Glomerular visceral epithelial cell (primary cell): Measurements from ENCODE around the gene DPY30.
A peak's percentile ranks its signal among the peaks of the same experiment; 100 is the strongest.
"Not testable (repeated sequence)": the region's sequence is repeated elsewhere in the genome, so short reads cannot be mapped to it uniquely, and the experiment has no call there.

Experiments
- DNase-seq: peaks from one replicate; pipeline ENCODE4 v3.0.0-alpha.2; 2016; ENCODE audit errors: extremely low spot score

DPY30 gene

DNA sequence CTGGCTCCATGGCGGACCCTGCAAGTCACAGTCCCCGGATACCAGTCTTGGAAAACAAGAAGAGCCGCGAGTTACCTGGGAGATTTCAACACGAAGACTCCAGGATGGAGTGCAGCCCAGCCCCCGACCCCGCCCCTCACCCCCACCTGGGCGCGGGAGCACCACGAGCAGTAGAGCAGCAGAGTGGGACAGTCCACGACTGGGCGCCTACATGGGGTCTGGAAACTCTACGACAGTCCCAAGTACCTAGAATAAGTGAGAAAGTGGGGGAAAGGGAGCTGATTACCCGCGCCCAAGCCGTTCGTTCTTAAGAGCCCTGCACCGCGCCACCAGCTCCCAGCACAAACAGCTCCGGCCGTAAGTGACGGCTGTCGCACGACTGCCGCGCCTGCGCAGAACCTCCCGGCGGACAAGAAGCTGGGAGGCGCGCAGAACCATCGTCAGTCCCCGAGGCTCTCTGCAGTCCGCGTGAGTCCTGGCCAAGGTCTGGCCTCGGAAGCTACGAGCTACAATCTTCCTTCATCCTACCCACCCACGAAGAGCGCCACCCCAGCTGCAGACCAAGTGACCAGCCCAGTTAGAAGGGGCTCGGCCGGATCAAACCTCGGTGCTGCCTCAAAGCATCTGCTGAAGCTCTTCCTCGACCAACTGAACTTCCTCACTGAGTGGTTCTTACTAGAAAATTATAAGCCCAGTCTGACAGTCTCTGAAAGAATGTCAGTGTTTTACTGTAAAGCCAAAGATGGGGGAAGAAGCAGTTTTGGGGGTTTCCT lies at the start of gene DPY30:
DPY30 (minus strand) TSS at position 359 of the 773 bp plus-strand sequence; CDS start at position 10, 349 bp downstream.
- peak; percentile 93 for DNase-seq

DNA sequence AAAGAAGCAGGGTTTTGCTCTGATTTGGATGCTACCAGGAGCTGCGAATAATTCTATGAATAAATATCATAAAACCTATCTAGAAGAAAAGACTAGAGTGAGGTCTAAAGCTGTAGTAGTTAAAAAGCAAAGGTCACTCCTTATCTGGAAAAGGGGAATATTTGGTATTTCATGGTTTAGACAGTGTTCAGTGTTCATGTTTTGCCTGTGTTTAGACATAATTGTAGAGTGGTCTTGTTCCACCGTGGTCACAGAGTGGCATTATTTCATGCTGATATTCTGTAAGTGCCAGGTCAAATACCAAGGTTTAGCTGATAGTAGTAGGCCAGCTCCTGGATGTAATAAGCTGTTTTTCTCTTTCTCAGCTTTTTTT lies 34.5 kb upstream of the DPY30 start:
- no peak for DNase-seq

DNA sequence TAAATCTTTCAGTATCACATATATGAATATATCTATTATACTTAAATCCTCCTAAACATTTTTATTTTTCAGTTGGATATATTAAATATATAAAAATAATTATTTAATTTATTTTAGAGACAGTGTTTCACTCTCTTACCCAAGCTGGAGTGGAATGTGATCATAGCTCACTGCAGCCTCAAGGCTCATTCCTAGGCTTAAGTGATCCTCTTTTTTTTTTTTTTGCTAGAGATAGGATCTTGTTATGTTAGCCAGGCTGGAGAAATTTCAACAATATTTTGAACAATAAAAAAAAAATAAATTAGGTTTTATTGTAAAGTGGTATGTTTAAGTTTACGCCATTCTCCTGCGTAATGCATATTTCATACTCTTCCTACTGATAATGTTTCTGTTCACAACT lies 27.9 kb upstream of the DPY30 start:
- no peak for DNase-seq

DNA sequence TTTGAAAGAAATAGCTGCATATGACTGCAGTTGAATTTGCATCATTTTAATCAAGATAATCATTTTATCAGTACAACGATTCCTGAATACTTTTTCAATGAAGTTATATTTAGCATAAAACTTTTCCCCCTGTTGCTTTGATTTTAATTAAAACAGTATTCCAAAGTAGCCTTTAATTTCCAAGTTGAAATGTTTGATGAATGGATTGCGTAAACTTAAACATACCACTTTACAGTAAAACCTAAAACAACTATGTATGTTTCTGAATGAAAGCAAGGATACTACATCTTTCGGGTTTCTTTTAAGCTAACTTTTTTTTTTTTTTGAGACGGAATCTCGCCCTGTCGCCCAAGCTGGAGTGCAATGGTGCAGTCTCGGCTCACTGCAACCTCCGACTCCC lies 25.1 kb upstream of the DPY30 start:
- DNase-seq, result no peak

DNA sequence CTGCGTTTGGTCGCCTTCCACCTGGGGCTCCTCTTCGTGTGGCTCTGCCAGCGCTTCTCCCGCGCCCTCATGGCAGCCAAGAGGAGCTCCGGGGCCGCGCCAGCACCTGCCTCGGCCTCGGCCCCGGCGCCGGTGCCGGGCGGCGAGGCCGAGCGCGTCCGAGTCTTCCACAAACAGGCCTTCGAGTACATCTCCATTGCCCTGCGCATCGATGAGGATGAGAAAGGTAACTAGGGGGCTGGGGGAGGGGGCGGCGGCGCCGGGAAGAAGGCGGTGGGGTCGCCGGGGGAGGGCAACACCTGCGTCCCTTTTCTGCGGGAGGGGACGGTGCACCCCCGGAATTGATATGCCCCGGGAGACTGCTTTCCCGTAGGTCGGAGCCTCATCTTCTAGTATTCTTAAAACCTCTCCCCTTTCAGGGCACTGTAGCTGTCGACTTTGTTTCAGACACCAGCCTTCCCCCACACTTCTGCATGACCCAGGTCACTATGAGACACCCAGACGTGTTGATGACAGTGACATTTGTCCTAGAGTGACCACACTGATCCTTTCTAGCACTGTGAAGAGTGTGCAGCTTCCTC lies 24.5 kb upstream of the DPY30 start:
- DNase-seq, result no peak

DNA sequence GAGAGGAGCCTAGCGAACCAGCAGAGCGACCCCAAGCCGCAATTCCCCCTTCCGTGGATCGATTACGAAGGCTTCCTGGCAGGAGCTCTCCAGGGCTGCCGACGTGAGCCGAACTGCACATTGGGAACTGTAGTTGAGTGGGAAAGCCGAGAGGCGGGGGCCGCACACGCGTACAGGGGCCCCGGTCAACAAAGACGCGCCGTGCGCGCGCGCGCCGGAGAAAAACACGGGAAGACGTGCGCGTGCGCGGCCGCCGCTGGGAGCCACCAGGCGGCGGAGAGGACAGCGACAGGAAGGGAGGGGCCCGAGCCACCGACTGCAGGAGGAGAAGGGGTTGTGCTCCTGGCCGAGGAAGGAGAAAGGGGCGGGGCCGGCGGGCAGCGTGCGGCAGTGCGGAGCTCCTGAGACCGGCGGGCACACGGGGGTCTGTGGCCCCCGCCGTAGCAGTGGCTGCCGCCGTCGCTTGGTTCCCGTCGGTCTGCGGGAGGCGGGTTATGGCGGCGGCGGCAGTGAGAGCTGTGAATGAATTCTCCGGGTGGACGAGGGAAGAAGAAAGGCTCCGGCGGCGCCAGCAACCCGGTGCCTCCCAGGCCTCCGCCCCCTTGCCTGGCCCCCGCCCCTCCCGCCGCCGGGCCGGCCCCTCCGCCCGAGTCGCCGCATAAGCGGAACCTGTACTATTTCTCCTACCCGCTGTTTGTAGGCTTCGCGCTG lies 23.9 kb upstream of the DPY30 start, which contains the start of gene SPAST:
SPAST (plus strand) TSS at position 247 of the 711 bp plus-strand sequence; CDS start at position 523, 276 bp downstream.
- DNase-seq, result peak; percentile 96

DNA sequence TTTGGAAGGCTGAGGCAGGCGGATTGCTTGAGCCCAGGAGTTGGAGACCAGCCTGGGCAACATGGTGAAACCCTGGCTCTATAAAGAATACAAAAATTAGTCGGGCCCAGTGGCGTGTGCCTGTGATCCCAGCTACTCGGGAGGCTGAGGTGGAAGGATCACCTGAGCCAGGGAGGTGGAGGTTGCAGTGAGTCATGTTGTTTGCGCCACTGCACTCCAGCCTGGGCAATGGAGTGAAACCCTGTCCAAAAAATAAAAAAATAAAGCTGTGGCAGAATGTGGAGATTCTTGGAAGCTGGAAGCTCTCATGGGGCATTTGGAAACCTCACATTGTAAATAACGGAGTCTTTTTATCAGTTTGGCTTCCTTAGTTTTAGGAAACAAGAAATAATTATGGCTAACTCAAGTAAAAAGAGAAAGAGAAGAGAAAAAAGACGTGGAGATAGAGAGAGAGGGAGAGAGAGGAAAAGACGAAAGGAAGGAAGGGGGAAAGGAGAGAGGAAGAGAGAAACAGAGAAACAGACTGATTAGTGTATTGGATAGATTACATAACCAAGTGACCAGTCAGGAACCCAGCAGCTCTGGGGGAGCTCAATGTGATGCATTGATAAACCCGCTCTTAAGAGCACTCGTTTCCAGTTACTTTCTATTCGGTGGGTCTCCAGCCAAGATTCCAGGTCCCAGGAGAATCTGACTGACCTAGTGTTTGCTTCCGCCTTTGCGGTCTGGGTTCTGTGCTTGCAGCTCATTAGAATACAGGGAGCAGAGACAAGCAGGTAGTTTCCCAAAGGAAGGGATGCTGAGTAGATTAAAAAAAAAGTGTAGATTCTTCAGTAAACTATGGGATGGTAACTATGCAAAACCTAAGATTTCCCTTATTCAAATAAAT lies 22.6 kb upstream of the DPY30 start:
- peak; percentile 53 for DNase-seq

DNA sequence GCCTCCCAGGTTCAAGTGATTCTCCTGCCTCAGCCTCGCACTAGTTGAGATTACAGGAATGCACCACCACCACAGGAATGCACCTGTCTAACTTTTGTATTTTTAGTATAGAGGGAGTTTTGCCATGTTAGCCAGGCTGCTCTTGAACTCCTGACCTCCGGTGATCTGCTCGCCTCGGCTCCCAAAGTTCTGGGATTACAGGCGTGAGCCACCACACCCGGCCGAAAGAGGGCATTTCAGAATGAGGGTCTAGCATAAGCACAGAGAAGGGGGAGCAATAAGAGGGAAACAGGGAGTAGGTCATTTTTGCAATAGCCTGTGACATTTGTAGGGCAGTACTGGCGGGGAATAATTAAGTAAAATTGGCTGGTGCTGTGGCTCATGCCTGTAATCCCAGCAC lies 21.8 kb upstream of the DPY30 start:
- DNase-seq, result no peak

DNA sequence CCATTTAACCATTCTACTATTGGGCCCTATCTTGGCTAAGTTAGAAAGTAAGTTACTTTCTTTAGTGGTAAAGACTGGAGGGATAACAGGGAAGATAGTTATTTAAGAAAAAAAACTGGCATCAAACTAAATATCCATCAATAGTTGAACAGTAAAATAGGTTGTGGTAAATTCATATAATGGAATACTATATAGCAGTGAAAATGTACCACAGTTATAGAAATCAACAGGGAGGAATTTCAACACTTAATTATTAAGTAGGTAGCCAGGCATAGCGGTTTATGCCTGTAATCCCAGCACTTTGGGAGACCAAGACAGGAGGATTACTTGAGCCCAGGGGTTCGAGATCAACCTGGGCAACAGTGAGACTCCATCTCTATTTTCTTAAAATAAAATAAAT lies 20.7 kb upstream of the DPY30 start:
- DNase-seq, result no peak

DNA sequence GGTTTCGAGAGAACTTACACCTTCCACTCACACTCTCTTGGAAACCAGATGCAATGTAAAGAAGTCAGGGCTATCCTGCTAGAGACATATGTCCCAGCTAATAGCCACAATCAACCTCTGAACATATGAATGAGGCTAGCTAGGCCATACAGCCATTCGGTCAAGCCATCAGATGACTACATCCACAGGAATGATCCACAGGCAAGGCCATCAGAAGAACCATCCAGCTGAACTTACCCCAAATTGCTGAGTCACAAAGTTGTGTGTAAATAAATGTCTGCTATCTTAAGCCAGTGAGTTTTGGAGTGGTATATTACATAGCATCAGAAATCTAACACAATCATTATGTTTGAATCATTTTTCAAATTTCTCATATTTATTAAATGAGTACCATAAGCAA lies 18.5 kb upstream of the DPY30 start:
- no peak for DNase-seq

DNA sequence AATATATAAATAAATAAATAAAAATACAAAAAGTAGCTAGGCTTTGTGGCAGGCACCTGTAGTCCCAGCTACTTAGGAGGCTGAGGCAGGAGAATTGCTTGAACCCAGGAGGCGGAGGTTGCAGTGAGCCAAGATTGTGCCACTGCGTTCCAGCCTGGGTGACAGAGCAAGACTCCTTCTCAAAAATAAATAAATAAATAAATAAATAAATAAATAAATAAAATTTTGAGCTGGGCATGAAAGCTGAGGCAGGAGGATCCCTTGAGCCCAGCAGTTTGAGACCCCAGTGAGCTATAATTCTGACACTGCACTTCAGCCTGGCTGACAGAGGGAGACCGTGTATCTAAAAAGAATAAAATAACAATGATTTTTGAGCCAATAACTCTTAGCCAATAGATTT lies 15.0 kb upstream of the DPY30 start:
- not testable (repeated sequence) for DNase-seq

DNA sequence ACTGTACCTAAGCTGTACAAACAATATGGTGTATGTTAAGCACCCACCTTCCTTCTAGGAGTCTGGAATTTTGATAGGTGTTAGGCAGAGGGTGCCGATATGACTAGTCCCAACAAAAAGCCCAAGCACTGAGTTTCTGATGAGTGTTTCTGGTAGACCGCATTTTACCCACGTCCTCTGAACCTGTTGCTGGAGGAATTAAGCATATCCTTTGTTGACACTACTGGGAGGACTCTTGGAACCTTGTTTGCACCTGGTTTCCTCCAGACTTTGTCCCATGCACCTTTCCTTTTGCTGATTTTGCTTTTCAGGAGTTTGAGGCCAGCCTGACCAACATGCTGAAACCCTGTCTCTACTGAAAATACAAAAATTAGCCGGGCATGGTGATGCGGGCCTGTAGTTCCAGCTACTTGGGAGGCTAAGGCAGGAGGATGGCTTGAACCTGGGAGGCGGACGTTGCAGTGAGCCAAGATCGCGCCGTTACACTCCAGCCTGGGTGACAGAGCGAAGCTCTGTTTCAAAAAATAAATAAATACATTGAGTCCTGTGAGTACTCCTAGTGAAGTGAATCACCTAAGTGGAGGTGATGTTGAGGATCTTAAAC lies 12.3 kb upstream of the DPY30 start:
- DNase-seq, result no peak

DNA sequence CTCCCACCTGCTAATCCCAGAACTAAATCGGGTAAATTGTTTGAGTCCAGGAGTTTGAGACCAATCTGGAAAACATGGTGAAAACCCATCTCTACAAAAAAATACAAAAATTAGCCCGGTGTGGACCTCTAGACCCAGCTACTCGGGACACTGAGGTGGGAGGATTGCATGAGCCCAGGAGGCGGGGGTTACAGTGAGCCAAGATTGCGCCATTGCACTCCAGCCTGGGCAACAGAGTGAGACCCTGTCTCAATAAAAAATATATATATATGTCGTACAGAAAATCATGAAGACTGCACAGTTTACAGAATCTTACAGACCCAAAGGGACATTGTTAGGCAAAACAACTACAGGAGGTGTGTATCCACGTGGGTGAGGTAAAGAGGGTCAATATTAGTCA lies 4.0 kb upstream of the DPY30 start:
- DNase-seq, result no peak

DNA sequence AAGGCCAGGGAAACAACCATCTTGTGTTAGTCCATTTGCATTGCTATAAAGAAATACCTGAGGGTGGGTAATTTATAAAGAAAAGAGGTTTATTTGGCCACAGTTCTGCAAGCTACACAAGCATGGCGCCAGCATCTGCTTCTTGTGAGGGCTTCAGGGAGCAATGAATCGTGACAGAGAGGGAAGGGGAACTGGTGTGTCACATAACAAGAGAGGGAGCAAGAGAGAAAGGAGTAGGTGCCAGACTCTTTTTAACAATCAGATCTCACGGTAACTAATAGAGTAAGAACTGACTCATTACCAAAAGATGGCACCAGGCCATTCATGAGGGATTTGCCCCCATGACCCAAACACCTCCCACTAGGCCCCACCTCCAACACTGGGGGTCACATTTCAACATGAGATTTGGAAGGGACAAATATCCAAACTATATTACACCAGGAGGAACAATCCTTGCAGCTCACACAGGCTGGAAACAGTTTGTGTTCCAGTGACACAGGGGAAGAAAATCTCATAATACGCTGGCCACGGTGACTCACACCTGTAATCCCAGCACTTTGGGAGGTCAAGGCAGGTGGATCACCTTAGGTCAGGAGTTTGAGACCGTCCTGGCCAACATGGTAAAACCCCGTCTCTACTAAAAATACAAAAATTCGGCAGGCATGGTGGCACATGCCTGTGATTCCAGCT lies 5.3 kb downstream of the DPY30 start:
- DNase-seq, result peak; percentile 47

DNA sequence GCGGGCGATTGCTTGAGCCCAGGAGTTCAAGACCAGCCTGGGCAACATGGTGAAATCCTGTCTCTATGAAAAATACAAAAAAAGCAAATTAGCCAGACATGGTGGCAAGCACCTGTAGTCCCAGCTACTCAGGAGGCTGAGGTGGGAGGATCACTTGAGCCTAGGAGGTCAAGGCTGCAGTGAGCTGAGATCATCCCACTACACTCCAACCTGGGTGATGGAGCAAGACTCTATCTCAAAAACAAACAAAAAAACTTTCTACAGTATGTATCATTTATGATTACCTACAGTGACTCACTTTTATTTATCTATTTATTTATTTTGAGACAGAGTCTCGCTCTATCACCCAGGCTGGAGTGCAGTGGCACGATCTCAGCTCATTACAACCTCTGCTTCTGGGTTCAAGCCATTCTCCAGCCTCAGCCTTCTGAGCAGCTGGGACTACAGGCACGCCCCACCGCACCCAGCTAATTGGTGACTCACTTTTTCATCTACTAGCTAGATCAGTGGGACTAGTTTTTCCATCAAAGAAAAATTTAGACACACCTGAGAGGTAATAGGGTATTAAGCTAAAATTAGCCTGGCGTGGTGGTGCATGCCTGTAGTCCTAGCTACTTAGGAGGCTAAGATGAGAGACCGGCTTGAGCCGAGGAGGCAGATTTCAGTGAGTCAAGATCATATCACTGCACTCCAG lies 20.7 kb downstream of the DPY30 start:
- DNase-seq, result peak; percentile 44

DNA sequence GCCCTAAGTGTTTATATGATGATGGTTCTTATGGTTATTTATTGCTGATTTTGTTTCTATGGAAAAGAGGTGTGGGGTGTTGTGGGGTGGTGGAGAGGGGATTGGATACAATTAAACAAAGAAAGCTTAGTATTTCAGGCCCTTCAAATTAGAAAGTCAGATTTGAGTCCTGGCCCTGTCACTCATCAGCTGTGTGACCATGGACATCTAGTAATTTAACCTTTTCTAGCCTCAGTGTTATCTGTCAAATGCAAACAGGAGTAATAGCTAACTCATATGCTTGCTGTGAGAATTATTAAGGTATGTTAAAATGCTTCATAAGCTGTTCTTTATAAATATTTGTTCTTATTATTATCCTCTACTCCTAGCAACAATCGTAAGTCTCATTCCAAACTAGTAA lies 26.7 kb downstream of the DPY30 start:
- DNase-seq, result no peak

DNA sequence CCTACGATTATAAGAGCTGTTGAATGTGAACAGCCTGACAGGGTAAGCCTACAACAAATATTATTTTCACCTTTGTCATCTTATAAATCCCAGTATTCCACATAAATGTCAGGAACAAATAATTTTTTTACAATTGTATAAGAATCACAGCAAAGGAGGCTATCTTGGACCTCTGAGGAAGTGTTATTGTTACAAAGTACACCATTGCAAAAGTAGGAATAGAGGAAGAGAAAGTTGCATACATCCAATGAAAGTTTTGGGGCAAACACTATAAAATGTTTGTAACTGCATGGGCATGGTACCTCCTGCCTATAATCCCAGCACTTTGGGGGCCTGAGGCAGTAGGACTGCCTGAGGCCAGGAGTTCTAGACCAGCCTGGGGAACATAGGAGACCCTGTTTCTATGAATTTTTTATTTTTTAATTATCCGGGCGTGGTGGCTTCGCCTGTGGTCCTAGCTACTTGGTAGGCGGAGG lies 28.1 kb downstream of the DPY30 start:
- DNase-seq, result no peak

DNA sequence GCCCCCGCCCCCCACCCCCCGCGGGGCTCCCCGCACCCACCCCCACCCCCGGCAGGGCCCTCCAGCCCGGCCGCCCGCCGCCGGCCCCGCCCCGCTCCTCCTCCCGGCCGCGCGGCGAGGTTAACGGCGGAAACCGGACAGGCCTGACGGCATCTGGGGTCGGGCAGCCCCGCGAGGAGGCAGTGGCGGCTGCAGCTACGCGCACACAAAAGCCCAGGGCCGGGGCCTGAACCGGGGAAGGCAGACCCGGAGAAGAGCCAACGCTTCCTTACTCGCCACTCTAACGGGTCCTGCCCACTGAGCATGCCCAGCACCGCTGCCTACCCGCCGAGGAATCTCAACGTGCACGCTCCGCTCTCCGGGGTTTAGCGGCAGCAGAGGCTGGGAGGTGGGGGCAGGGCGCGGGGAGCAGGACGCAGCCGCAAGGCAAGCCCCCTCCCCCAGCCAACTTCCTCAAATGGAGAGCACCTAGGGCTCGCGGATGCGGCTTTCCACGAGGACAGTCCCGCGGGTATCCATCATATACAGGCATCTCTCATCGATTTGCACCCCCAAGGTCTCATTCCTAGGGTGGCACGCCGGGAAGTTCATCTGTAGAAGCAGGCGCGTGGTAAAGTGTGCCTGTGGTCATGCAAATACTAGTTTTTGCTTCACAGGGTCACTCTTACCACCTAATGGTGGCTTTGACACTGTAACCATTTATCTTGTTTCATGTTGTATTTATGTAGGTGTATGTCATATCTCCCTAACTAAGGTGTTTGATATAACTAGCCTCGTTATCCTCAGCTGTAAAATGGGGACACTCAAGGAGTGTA lies 28.7 kb downstream of the DPY30 start, which contains the start of gene MEMO1:
MEMO1 (minus strand) TSS at position 339 of the 815 bp plus-strand sequence. CDS start 761 bp downstream, outside the sequence.
- peak; percentile 91 for DNase-seq

DNA sequence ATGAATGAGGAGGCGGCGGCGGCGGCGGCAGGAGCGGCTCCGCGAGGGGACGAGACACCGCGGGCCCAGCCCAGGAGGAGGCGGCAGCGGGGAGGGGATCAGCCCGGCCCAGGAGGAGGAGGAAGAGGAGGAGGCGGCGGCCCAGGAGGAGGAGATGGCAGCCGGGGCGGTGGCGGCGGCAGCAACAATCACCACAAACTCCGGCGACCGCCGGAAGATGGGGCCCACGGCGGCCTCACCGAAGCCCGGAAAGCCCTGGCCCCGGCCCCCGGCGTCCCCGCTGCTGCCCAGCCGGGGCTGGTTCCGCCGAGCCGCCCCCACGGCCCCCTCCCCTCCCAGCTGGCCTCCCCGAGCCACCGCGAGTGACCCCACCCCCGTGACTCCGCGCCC lies 29.3 kb downstream of the DPY30 start:
- DNase-seq, result peak; percentile 66
